GM21528 (cell line): ENCODE data around the gene GLRA3.
"Not testable (repeated sequence)": the region's sequence is repeated elsewhere in the genome, so short reads cannot be mapped to it uniquely, and the experiment has no call there.

ENCODE experiments used
- ATAC-seq: cut with Tn5 transposase; IDR thresholded peaks from one replicate; pipeline ENCODE4 v1.9.1; 2021; ENCODE audit warnings: mild to moderate bottlenecking, moderate library complexity; ENCODE audit not compliant: unreplicated experiment, low FRiP score

Gene GLRA3

GRCh38 chr4:174672276-174672675 is 156.8 kb downstream of the GLRA3 start:
- no peak for ATAC-seq

GRCh38 chr4:174669270-174669669 is 159.8 kb downstream of the GLRA3 start:
- no peak for ATAC-seq

- no peak for ATAC-seq
These were observed 163.2 kb downstream of the GLRA3 start for GRCh38 chr4:174665799-174666198.

- no peak for ATAC-seq
These were observed 165.8 kb downstream of the GLRA3 start for GRCh38 chr4:174663216-174663615.

- ATAC-seq = no peak
These were observed 170.8 kb downstream of the GLRA3 start for GRCh38 chr4:174658246-174658645.

- ATAC-seq = no peak
These were observed 171.6 kb downstream of the GLRA3 start for GRCh38 chr4:174657472-174657871.

- no peak for ATAC-seq
These were observed 174.4 kb downstream of the GLRA3 start for GRCh38 chr4:174654634-174655033.

GRCh38 chr4:174650711-174651355 is 178.2 kb downstream of the GLRA3 start:
- ATAC-seq = no peak

GRCh38 chr4:174648812-174649211 is 180.2 kb downstream of the GLRA3 start:
- ATAC-seq = no peak

GRCh38 chr4:174646326-174646725 is 182.7 kb downstream of the GLRA3 start:
- ATAC-seq = no peak

- ATAC-seq = no peak
These were observed 188.9 kb downstream of the GLRA3 start for GRCh38 chr4:174640146-174640545.

- no peak for ATAC-seq
These were observed 193.3 kb downstream of the GLRA3 start for GRCh38 chr4:174635732-174636131.

GRCh38 chr4:174633399-174633798 is 195.6 kb downstream of the GLRA3 start:
- no peak for ATAC-seq

GRCh38 chr4:174631901-174632758 is 196.9 kb downstream of the GLRA3 start:
- ATAC-seq = peak; percentile 68

GRCh38 chr4:174629907-174630450 is 199.1 kb downstream of the GLRA3 start:
- ATAC-seq = not testable (repeated sequence)

- ATAC-seq = no peak
These were observed 199.8 kb downstream of the GLRA3 start for GRCh38 chr4:174629265-174629664.

GRCh38 chr4:174628191-174628590 is 200.9 kb downstream of the GLRA3 start:
- no peak for ATAC-seq

GRCh38 chr4:174627473-174627872 is 201.6 kb downstream of the GLRA3 start:
- ATAC-seq = no peak

- no peak for ATAC-seq
These were observed 202.6 kb downstream of the GLRA3 start for GRCh38 chr4:174626342-174627008.

- no peak for ATAC-seq
These were observed 212.4 kb downstream of the GLRA3 start for GRCh38 chr4:174616661-174617060.

GRCh38 chr4:174613979-174614378 is 215.1 kb downstream of the GLRA3 start:
- no peak for ATAC-seq
